OCI-LY7 (cell line): ENCODE measurements around the gene CYFIP2. TPM values are rescaled to one million over a fixed set of nuclear protein-coding genes. Genes with fewer than 3 reads are reported as not detected.

Experiments
- BruUV-seq: library from RNA; stranded (reverse); fragments of 400-500 nt; replicated peaks from 2 replicates; lab custom pipeline; 2021; lab: Mats Ljungman, UMichigan
- CTCF ChIA-PET: fragments of 300-600 bp; sonication (Branson Sonifier 250); formaldehyde crosslinking; loops from one replicate; lab custom pipeline; 2022; ENCODE audit warnings: antibody characterized with exemption; ENCODE audit not compliant: unreplicated experiment; lab: Charles Lee
- POLR2A ChIA-PET: fragments of 300-600 bp; sonication (Branson Sonifier 250); formaldehyde crosslinking; loops from one replicate; lab custom pipeline; 2022; ENCODE audit warnings: antibody characterized with exemption; lab: Charles Lee
- DNase-seq: peaks from one replicate; pipeline ENCODE4 v3.0.0-alpha.2; 2015; ENCODE audit warnings: low spot score
- H2AFZ ChIP-seq: fragments of 200-600 bp; sonication (generic), shearing (Covaris generic); 2 replicates; pipeline ENCODE4 v1.6.1; 2014; ENCODE audit warnings: mild to moderate bottlenecking, antibody characterized with exemption, low read length, moderate library complexity
- H3K27ac ChIP-seq: fragments of 200-600 bp; sonication (generic); 2 replicates; pipeline ENCODE4 v1.5.1; 2014; ENCODE audit warnings: mixed run types, low read depth, mild to moderate bottlenecking, moderate library complexity, low read length, inconsistent platforms; ENCODE audit not compliant: poor library complexity, severe bottlenecking
- H3K36me3 ChIP-seq: fragments of 200-600 bp; sonication (generic); 2 replicates; pipeline ENCODE4 v1.6.1; 2014; ENCODE audit warnings: mild to moderate bottlenecking, antibody characterized with exemption, low read length, moderate library complexity, mixed read lengths; ENCODE audit not compliant: insufficient read depth
- H3K4me1 ChIP-seq: fragments of 200-600 bp; sonication (generic); 2 replicates; pipeline ENCODE4 v1.5.1; 2014; ENCODE audit warnings: mild to moderate bottlenecking, low read length; ENCODE audit not compliant: insufficient read depth, poor library complexity, severe bottlenecking
- H3K4me2 ChIP-seq: fragments of 200-600 bp; sonication (generic); 2 replicates; pipeline ENCODE4 v1.6.1; 2014; ENCODE audit warnings: mild to moderate bottlenecking, low read length
- H3K4me3 ChIP-seq: fragments of 200-600 bp; sonication (generic); 2 replicates; pipeline ENCODE4 v1.5.1; 2014; ENCODE audit warnings: mild to moderate bottlenecking, low read depth, low read length; ENCODE audit not compliant: poor library complexity, severe bottlenecking
- H3K79me2 ChIP-seq: fragments of 200-600 bp; sonication (generic); 2 replicates; pipeline ENCODE4 v1.6.1; 2016; ENCODE audit warnings: low read depth, mild to moderate bottlenecking, low read length, moderate library complexity, mixed read lengths; ENCODE audit not compliant: insufficient read depth
- H3K9me2 ChIP-seq: fragments of 200-600 bp; sonication (generic); 2 replicates; pipeline ENCODE4 v1.6.1; 2016; ENCODE audit warnings: mild to moderate bottlenecking, low read length, mixed read lengths; ENCODE audit not compliant: insufficient read depth
- H3K9me3 ChIP-seq: fragments of 200-600 bp; sonication (generic); 2 replicates; pipeline ENCODE4 v1.6.1; 2014; ENCODE audit warnings: mild to moderate bottlenecking, mixed run types, low read length, mixed read lengths
- H4K20me1 ChIP-seq: fragments of 200-600 bp; sonication (generic); 2 replicates; pipeline ENCODE4 v1.6.1; 2014; ENCODE audit warnings: mild to moderate bottlenecking, antibody characterized with exemption, low read length, moderate library complexity, mixed read lengths; ENCODE audit not compliant: insufficient read depth
- CTCF ChIP-seq: fragments of 200-600 bp; sonication (generic); conservative IDR thresholded peaks from 2 replicates; pipeline ENCODE4 v1.5.1; 2014; ENCODE audit warnings: mild to moderate bottlenecking, antibody characterized with exemption, low read length, moderate library complexity, mixed read lengths
- EZH2phosphoT487 ChIP-seq: fragments of 200-600 bp; sonication (generic); IDR thresholded peaks from 2 replicates; pipeline ENCODE4 v1.6.1; 2018; ENCODE audit warnings: low read depth, borderline replicate concordance, mild to moderate bottlenecking, mixed run types, antibody characterized with exemption, low read length, moderate library complexity, mixed read lengths
- intact Hi-C: fragments of 100-400 bp; cut with micrococcal nuclease; formaldehyde crosslinking; loops from one replicate; pipeline ENCODE4 v1.10.0; 2022; ENCODE audit not compliant: unreplicated experiment
- total RNA-seq, 2 experiments: library from RNA; depleted of rRNA in 1 of 2; stranded (reverse); fragments of >200 nt in 1 of 2; shearing (Covaris generic) in 1 of 2; gene quantifications; 2 replicates each; pipeline ENCODE4 v1.2.3, GENCODE V29; 2014 to 2022

CYFIP2 gene
- total RNA-seq, 2 experiments from 2014 or later: 258 to 419 TPM

DNA sequence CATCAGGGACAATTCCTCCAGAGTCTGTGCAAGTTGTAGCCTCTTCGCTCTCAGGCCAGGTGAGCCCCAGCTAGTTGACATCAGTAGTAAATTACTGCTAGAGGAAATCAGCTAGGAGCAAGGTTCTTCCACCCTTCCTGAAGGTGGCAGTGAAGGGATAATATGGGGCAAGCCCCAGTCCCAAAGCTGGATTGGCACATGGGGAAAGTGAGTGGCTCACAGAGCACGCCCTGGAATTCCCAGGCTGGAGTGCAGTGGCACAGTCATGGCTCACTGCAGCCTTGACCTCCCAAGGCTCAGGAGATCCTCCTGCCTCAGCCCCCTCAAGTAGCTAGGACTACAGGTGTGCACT is 82.1 kb downstream of the CYFIP2 start:
- no peaks in the 10 kb centered on the region for H3K4me1 ChIP-seq
- no peak overlapping the region for H3K27ac ChIP-seq
- no peaks in the 10 kb centered on the region for H3K9me3 ChIP-seq
- CTCF ChIA-PET: no interaction called here
- no peaks in the 10 kb centered on the region for H4K20me1 ChIP-seq
- TF ChIP-seq EZH2phosphoT487 (no peak), CTCF (no peak)
- H2AFZ ChIP-seq: no peak overlapping the region
- no TSS peak for BruUV-seq
- H3K36me3 ChIP-seq: peaks cover 91% of the 10 kb centered on the region
- no peaks in the 10 kb centered on the region for H3K9me2 ChIP-seq
- no peak for DNase-seq
- no peaks in the 10 kb centered on the region for H3K79me2 ChIP-seq
- POLR2A ChIA-PET: no interaction called here
- H3K4me2 ChIP-seq: no peak overlapping the region
- no peak overlapping the region for H3K4me3 ChIP-seq
- intact Hi-C loops: no loop called here

- Histone ChIP-seq H3K9me3 (no peaks in the 10 kb centered on the region), H4K20me1 (no peaks in the 10 kb centered on the region), H3K79me2 (no peaks in the 10 kb centered on the region), H3K27ac (no peak overlapping the region), H3K9me2 (no peaks in the 10 kb centered on the region), H2AFZ (no peak overlapping the region), H3K36me3 (peaks cover 90% of the 10 kb centered on the region), H3K4me3 (no peak overlapping the region), H3K4me1 (no peaks in the 10 kb centered on the region), H3K4me2 (no peak overlapping the region)
- intact Hi-C loops: no loop called here
- no peak for TF ChIP-seq CTCF
- TF ChIP-seq EZH2phosphoT487: no peak
- no peak for DNase-seq
- BruUV-seq: no TSS peak
- POLR2A ChIA-PET: interaction anchor here (0.5 to 1.0 kb wide), 5 partner anchors 13 to 429 kb away, joined by 3 to 4 read pairs (median 3); no protein-coding TSS in a partner anchor
- CTCF ChIA-PET: no interaction called here
Observed at GRCh38 chr5:157350939-157351801, 85.2 kb downstream of the CYFIP2 start.

DNA sequence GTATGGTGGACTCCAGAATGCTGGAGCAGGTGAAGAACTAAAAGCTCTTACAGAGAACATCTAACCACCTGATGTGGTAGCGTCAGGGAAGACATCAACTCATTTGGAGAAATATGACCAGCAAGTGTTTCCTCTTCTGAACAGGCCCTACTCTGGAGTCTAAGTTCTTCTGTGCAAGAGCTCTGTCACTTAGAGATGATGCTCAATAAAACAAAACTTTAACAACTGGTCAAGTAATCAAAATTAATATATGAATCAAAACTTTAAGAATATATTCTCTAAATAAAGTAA is 85.8 kb downstream of the CYFIP2 start:
- intact Hi-C loops: no loop called here
- no peak for DNase-seq
- Histone ChIP-seq H4K20me1 (no peaks in the 10 kb centered on the region), H3K4me1 (no peaks in the 10 kb centered on the region), H3K79me2 (no peaks in the 10 kb centered on the region), H2AFZ (no peak overlapping the region), H3K4me3 (no peak overlapping the region), H3K9me3 (no peaks in the 10 kb centered on the region), H3K36me3 (peaks cover 90% of the 10 kb centered on the region), H3K27ac (no peak overlapping the region), H3K4me2 (no peak overlapping the region), H3K9me2 (no peaks in the 10 kb centered on the region)
- ChIA-PET CTCF (no interaction called here), POLR2A (interaction anchor here (0.5 to 1.0 kb wide), 5 partner anchors 12 to 429 kb away, joined by 3 to 4 read pairs (median 3); no protein-coding TSS in a partner anchor)
- TF ChIP-seq CTCF (no peak), EZH2phosphoT487 (no peak)
- BruUV-seq: no TSS peak
